H7 (cell line): ENCODE measurements around the gene PTGDS. TPM values are rescaled to one million over a fixed set of nuclear protein-coding genes. Genes with fewer than 3 reads are reported as not detected.
A peak's percentile ranks its signal among the peaks of the same experiment; 100 is the strongest.

Experiments
- DNase-seq: peaks from one replicate; pipeline ENCODE4 v3.0.0; 2012
- H3K27me3 ChIP-seq: 2 replicates; pipeline ENCODE4 v1.6.0; 2011; ENCODE audit warnings: mild to moderate bottlenecking, low read length; ENCODE audit not compliant: control insufficient read depth, insufficient read depth
- H3K36me3 ChIP-seq: replicated peaks from 2 replicates; pipeline ENCODE4 v1.5.1; 2011; ENCODE audit warnings: low read length; ENCODE audit not compliant: control insufficient read depth, insufficient read depth
- H3K4me3 ChIP-seq: 2 replicates; pipeline ENCODE4 v1.5.1; 2011; ENCODE audit warnings: low read depth, mild to moderate bottlenecking, control low read depth, low read length, moderate library complexity; ENCODE audit not compliant: insufficient read depth
- total RNA-seq: library from RNA; depleted of rRNA; stranded (reverse); fragments of >200 nt; shearing (Covaris generic); gene quantifications from 2 replicates; pipeline ENCODE4 v1.2.3, GENCODE V29; 2014

PTGDS gene
- total RNA-seq, 1 experiment from 2014 or later: 2.0 TPM

DNA sequence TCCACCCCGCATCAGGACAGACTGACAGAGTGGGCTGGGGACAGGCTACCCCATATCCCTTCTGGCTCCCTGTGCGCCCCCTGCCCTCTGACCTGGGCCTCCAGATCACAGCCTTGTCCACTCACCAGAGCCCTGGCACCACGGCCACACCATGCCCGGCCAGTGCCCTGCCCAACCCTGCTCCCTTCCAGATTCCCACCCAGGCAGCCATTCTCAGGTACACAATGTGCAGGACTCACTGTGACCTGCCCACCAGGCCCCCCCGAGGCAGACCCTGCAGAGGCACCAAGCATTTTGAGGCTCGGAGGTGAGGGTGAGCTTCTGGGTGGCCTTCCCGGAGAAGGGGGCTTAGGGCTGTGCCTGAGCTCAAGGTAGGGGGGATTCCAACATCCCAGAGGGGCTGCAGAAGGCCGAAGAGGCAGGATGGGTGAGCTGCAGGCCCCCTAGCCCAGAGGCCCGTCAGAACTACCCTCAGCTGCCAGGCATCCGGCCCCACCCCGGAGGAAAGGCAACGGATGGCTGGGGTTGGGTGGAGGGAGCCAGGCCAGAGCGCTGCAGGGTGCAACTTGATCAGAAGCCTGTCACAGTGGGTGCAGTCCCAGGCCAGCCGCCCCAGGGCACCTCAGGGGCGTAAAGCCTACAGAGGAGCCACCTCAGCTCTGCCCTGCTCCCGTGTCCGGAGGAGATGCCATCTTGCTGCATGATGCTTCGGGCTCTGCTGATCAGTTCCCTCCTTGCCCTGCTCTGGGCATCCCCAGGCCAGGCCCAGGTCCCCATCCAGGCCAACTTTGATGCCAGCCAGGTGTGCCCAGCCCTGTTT is 5.1 kb downstream of the PTGDS start, which contains the start of gene LCNL1:
LCNL1 (plus strand) TSS at position 762 of the 820 bp plus-strand sequence. CDS start 594 bp downstream, outside the sequence.
- DNase-seq: no peak
- Histone ChIP-seq H3K36me3 (no peaks in the 10 kb centered on the region), H3K4me3 (no peak within 1 kb of the TSS), H3K27me3 (peaks cover 15% of the 10 kb centered on the region)

GRCh38 chr9:136983167-136983566 is 5.9 kb downstream of the PTGDS start:
- H3K4me3 ChIP-seq: no peak overlapping the region
- DNase-seq: no peak
- no peaks in the 10 kb centered on the region for H3K36me3 ChIP-seq
- H3K27me3 ChIP-seq: peaks cover 10% of the 10 kb centered on the region

GRCh38 chr9:136983656-136984314 is 6.5 kb downstream of the PTGDS start:
- H3K4me3 ChIP-seq: no peak overlapping the region
- H3K27me3 ChIP-seq: peaks cover 10% of the 10 kb centered on the region
- DNase-seq: no peak
- no peaks in the 10 kb centered on the region for H3K36me3 ChIP-seq

- Histone ChIP-seq H3K36me3 (no peaks in the 10 kb centered on the region), H3K4me3 (no peak overlapping the region; the same call in 1 of the 2 replicates), H3K27me3 (peaks cover 8% of the 10 kb centered on the region; the same call in 1 of the 2 replicates)
- no peak for DNase-seq
These were observed 7.2 kb downstream of the PTGDS start for GRCh38 chr9:136984464-136985026.

- H3K4me3 ChIP-seq: peak overlapping the region; percentile 28; the same call in 1 of the 2 replicates
- DNase-seq: peak; percentile 84
- H3K36me3 ChIP-seq: no peaks in the 10 kb centered on the region
These were observed 7.8 kb downstream of the PTGDS start for GRCh38 chr9:136985027-136985602.

GRCh38 chr9:136985853-136986252 is 8.5 kb downstream of the PTGDS start:
- H3K4me3 ChIP-seq: peak overlapping the region; percentile 28; the same call in 1 of the 2 replicates
- DNase-seq: peak; percentile 80
- no peaks in the 10 kb centered on the region for H3K36me3 ChIP-seq
- H3K27me3 ChIP-seq: peaks cover 8% of the 10 kb centered on the region; the same call in 1 of the 2 replicates

More at GRCh38 chr9:136985027-136985602, 7.8 kb downstream of the PTGDS start:
- H3K27me3 ChIP-seq: peaks cover 8% of the 10 kb centered on the region; the same call in 1 of the 2 replicates

DNA sequence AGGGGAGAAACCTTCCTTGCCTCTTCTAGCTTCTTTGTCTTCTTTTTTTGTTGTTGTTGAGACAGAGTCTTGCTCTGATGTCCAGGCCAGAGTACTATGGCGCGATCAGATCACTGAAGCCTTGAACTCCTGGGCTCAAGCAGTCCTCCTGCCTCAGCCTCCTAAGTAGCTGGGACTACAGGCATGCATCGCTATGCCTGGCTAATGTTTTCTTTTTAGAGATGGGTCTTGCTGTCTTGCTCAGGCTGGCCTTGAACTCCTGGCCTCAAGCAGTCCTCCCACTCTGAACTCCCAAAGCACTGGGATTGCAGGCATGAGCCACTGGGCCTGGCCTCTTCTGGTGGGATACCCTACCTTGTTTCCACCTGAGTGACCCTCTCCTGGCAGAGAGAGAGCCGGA is 11.6 kb downstream of the PTGDS start:
- no peak overlapping the region for H3K4me3 ChIP-seq
- H3K36me3 ChIP-seq: peaks cover 2% of the 10 kb centered on the region
- DNase-seq: no peak
- H3K27me3 ChIP-seq: peaks cover 12% of the 10 kb centered on the region

DNA sequence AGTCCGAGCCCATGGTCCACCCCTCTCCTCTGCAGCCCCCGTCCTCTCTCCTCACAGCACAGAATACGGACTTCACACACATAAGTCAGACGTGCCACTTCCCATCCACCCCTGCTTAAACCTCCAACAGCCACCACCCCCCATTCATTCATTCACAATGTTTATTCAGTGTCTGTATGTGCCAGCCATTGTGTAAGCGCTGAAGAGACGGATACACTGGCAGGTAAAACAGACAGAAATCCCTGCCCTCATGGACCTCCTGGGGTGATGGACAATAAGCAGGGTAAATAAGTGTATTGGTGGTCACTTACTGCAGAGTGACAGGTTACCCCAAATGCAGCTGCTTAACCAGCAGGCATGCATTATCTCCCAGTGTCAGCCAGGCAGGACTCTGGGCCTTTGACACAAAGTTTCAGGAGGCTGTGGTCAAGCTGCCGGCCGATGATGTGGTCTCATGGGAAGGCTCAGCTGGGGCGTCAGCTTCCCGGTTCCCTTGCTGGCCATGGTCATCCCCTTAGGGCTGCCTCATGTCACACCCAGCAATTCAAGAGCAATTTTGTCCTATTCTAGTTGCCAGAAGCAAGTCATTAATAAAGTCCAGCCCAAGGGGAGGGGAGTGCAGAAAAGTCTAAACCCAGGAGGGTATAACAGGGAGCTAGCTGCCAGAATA is 13.1 kb downstream of the PTGDS start:
- H3K27me3 ChIP-seq: peaks cover 8% of the 10 kb centered on the region
- no peak overlapping the region for H3K4me3 ChIP-seq
- peaks cover 2% of the 10 kb centered on the region for H3K36me3 ChIP-seq
- DNase-seq: no peak

GRCh38 chr9:136991993-136992818 is 14.9 kb downstream of the PTGDS start, which contains the start of gene PAXX:
PAXX (plus strand) TSS chr9:136992422; CDS start chr9:136992444, 22 bp downstream.
- H3K4me3 ChIP-seq: peak within 1 kb of the TSS; percentile 84
- peaks cover 4% of the 10 kb centered on the region for H3K27me3 ChIP-seq
- H3K36me3 ChIP-seq: peaks cover 2% of the 10 kb centered on the region
- DNase-seq: peak; percentile 100

DNA sequence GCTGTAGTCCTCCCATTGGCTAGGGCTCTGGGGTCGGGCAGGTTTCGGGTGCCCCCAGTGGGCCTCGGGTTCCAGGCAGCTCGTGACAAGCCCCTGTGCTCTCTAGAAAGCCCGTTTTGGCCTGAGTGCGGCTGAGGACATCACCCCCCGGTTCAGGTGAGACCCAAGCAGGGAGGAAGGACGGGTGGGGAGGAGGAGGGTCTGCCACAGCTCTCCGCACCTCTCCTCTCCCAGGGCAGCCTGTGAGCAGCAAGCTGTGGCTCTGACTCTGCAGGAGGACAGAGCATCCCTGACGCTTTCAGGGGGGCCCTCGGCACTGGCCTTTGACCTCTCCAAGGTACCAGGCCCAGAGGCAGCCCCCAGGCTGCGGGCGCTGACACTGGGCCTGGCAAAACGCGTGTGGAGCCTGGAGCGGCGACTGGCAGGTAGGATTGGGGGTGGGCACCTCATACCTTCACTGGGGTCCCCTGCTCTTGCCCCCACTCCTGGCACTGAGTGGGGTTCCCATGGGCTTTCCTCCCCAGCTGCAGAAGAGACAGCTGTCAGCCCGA is 15.6 kb downstream of the PTGDS start:
- no peak for DNase-seq
- Histone ChIP-seq H3K4me3 (peak overlapping the region; percentile 84), H3K27me3 (peaks cover 4% of the 10 kb centered on the region), H3K36me3 (peaks cover 2% of the 10 kb centered on the region)

- Histone ChIP-seq H3K27me3 (peaks cover 4% of the 10 kb centered on the region), H3K4me3 (no peak overlapping the region), H3K36me3 (peaks cover 2% of the 10 kb centered on the region)
- no peak for DNase-seq
These were observed 17.0 kb downstream of the PTGDS start for GRCh38 chr9:136994180-136994887.

- Histone ChIP-seq H3K36me3 (peaks cover 2% of the 10 kb centered on the region), H3K27me3 (peaks cover 4% of the 10 kb centered on the region), H3K4me3 (no peak overlapping the region)
- no peak for DNase-seq
These were observed 17.6 kb downstream of the PTGDS start for GRCh38 chr9:136994888-136995230.

GRCh38 chr9:136995362-136995761 is 18.1 kb downstream of the PTGDS start:
- H3K36me3 ChIP-seq: peaks cover 2% of the 10 kb centered on the region
- no peak overlapping the region for H3K4me3 ChIP-seq
- peaks cover 4% of the 10 kb centered on the region for H3K27me3 ChIP-seq
- no peak for DNase-seq
